Epithelial cell of prostate (primary cell): ENCODE measurements around the gene RAB31.

Experiments
- DNase-seq: peaks from one replicate; pipeline ENCODE4 v3.0.0-alpha.2; 2011; ENCODE audit warnings: low read depth, low spot score
- H3K27ac ChIP-seq: fragments of 450-650 bp; 2 replicates; pipeline ENCODE4 v1.5.1; 2017; ENCODE audit warnings: mild to moderate bottlenecking

RAB31 gene

DNA sequence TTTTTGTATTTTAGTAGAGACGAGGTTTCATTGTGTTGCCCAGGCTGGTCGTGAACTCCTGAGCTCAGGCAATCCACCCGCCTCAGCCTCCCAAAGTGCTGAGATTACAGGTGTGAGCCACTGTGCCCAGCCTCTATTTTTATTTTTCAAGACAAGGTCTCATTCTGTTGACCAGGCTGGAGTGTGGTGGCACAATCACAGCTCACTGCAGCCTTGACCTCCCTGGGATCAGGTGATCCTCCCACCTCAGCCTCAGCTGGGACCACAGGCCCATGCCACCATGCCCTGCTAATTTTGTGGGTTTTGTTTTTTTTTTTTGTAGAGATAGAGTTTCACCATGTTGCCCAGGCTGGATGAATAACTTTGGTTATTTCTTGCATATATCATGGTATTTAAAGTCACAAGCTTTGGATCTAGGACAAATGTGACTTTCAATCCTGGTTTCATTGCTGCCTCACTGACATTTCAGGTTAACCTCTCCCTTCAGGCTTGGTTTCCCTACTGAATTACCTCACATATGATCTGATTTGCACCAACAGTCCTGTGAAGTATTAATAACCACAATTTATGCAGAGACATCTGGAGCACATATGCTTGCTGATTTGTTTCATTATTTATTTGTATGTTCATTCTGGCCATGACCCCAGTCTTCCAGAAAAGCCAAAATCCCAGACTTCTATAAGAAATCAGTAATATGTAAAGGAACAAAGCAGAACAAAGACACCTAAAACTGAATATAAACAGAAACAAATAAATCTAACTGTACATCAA is 17.5 kb upstream of the RAB31 start:
- no peak for DNase-seq
- no peak overlapping the region for H3K27ac ChIP-seq

DNA sequence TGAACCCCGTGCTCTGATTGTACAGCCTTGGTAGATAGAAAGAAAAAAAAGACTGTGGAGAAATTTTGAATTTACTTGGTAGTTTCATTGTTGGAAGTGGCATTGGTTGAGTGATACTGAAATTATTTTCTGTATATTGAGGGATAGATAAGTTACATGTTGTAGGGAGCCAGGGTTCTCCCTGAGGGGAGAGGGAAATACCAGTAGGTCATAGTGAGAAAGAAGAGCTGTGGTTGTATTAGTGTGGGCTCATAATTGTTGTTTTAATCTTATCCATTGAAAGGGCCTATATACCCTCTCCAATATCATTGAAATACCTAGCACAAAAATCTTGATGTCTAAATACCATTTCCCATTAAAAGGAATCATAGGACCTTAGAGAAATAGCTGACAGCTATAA is 16.9 kb upstream of the RAB31 start:
- DNase-seq = no peak
- no peak overlapping the region for H3K27ac ChIP-seq

- H3K27ac ChIP-seq = no peak overlapping the region
- no peak for DNase-seq
These were observed 13.9 kb upstream of the RAB31 start for GRCh38 chr18:9694174-9694573.

GRCh38 chr18:9694952-9695495 is 13.1 kb upstream of the RAB31 start:
- no peak for DNase-seq
- no peak overlapping the region for H3K27ac ChIP-seq

- H3K27ac ChIP-seq = no peak overlapping the region
- no peak for DNase-seq
These were observed 12.5 kb upstream of the RAB31 start for GRCh38 chr18:9695605-9696004.

- no peak overlapping the region for H3K27ac ChIP-seq
- DNase-seq = no peak
These were observed 12.0 kb upstream of the RAB31 start for GRCh38 chr18:9696112-9696511.

DNA sequence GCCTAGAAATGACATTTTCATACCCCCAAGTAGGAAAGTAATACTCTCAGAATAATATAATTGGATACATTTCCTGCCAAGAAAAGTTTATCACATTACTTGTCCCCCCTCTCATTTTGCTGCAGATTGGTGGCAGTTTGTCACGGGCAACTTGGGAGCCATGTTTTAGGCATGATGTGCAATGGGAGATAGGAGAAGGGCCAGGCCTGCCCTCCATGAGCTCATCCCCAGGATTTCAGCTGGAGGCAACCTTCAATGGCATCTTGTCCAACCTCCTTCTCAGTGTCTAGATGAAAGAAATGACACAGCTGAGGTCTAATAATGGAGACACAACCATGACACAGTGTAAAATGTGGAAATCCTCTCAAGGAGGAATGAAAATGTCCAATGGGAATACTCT is 11.4 kb upstream of the RAB31 start:
- no peak for DNase-seq
- H3K27ac ChIP-seq = no peak overlapping the region

DNA sequence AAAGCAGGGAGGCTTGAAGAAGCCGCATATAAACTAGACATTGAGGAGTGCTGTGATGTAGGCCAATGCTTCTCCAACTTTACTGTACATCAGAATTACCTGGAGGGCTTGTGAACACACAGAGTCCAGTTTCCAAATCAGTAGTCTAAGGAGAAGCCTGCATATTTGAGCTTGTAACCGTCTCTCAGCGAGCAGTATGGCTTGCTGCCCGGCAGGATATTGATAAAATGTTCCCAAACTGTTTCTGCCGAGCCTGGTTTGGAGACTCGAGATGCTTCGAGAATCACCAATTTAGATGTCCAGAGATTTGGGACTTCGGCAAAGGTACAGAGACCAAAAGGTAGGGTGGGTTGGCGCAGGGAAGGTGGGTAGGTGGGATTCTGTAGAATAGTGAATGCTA is 11.0 kb upstream of the RAB31 start:
- no peak for DNase-seq
- no peak overlapping the region for H3K27ac ChIP-seq

DNA sequence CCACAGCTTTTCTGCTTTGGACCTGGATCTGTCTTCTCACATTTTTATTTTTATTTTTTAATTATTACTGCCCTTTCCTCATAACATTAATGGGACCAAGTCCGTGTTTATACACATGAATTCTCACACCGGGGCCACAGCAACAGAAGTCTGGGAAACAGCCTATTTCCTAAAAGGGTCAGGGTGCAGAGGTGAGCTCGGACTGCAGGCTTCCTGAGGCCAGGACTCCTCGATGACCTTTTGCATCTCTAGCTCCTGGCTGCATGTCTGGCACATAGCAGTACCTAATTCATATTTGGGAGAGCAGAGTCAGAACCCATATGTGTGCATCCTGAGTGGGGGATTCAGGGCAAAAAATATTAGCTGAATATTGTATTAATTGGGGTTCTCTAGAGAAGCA is 9.6 kb upstream of the RAB31 start:
- H3K27ac ChIP-seq = no peak overlapping the region
- no peak for DNase-seq

DNA sequence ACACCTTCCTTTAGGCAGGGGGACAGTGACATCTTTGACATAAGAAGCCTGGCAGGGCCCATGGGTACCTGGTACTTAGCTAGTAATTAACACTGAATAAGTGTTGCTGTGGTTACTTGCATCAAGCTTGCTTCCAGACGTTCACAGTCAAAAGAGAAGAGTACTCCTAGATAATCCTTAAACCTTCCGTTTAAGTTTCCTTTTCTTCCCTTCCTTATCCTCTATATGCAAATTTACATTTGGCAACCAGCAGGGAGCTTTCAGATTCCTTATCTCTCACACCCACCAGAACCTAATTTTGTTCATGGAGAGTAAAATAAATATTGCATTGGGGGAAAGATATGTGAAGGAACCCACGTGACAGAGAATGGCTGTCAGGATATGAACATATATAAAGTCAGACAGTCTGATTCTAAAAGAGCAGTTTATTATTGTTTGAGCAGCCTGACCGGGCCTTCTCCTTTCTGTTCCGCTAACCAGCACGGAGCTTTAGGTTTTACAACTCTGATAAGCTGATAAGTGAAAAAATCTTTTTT is 7.8 kb upstream of the RAB31 start:
- H3K27ac ChIP-seq = no peak overlapping the region
- DNase-seq = no peak

DNA sequence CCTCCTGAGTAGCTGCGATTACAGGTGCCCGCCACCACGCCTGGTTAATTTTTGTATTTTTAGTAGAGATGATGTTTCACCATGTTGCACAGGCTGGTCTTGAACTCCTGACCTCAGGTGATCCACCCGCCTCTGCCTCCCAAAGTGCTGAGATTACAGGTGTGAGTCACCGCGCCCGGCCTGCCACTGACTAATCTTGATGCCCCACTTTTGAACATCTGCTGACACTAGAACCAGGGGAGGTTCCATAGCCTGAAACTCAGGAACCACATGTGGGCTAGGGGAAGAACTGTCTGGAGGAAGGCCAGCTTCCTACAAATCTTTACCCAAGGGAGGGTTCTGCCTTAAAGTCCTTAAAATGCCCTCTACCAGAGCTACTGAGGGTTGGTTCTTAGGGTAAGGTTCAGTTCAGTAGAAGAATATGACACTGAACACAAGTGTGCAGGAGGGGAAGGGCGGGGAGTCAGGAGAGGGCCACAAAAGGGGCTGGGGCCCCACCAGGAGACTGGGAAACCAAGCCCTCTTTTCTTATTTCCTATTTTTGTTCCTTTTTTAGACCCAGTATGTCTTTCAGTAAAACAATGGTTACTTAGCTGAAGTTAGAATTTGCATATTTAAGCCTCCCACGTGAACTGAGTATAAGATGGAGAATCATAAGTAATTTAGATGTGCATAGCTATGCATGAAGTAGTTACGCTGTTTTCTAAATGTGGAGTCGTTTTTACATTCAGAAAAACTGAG is 6.3 kb upstream of the RAB31 start:
- H3K27ac ChIP-seq = no peak overlapping the region
- DNase-seq = no peak

GRCh38 chr18:9704233-9705118 is 3.6 kb upstream of the RAB31 start:
- no peak overlapping the region for H3K27ac ChIP-seq
- DNase-seq = no peak

DNA sequence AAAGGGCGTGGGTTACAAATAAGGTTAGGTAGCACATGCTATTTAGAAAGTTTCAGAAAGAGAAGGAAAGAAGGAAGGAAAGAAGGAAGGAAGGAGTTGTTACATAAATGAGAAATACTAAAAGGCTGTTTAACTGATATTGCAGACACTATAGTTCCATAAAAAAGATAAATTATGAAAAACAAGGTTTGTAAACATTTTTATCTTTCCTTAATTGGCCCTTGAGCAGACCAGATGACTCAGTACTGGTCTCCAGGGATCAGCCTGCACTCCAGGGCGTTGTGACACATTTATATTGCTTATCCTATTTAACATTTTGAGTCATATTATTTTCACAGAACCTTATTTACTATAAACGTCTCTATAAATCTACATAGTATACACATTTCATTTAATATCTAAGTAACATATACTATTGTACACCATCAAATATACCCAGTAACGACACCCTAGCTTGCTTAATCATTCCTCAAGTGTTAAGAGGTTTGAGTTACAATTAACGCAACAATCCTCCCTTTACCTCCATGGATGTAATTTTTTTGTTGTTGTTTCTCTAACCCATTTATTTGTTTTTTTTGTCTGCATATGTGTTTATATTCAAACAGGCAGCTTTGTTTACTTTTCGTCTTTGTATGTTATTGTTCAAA is 2.8 kb upstream of the RAB31 start:
- peak overlapping the region; percentile 36 for H3K27ac ChIP-seq
- no peak for DNase-seq

GRCh38 chr18:9706081-9706935 is 1.8 kb upstream of the RAB31 start:
- no peak for DNase-seq
- H3K27ac ChIP-seq = peak overlapping the region; percentile 36

DNA sequence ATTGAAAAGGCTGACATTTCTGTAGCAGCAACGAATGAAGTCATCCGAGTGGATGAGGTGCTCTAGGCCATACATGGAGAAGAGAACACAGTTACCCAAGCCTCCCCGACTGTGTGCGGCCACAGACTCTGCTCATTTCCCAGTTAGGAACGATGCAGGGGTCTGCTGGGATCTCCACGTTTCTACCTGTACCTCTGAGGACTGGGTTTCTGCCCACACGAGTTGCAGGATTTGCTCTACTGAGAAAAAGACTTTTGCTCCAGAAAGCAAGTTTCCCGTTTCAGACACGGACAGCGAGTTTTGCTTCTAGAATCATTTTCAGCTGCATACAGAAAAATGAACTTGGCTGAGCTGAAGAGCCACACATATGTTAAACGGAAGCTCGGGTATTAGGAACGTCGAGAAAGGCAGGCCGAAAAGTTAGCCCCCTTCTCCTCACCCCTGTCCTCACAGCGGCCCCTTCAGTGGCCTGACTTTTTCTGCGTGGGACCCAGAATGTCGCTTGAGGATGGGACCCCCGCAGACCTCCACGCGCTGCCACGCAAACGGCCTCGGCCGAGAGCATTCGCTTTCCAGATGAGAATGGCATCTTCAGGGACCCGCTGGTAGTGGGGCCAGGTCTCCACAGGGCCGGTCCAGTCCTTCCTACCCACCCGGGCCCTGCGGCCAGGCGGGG is 582 bp upstream of the RAB31 start:
- H3K27ac ChIP-seq = peak overlapping the region; percentile 48
- no peak for DNase-seq

- DNase-seq = no peak
- peak overlapping the region; percentile 48 for H3K27ac ChIP-seq
These were observed 568 bp downstream of the RAB31 start for GRCh38 chr18:9708434-9709303.

DNA sequence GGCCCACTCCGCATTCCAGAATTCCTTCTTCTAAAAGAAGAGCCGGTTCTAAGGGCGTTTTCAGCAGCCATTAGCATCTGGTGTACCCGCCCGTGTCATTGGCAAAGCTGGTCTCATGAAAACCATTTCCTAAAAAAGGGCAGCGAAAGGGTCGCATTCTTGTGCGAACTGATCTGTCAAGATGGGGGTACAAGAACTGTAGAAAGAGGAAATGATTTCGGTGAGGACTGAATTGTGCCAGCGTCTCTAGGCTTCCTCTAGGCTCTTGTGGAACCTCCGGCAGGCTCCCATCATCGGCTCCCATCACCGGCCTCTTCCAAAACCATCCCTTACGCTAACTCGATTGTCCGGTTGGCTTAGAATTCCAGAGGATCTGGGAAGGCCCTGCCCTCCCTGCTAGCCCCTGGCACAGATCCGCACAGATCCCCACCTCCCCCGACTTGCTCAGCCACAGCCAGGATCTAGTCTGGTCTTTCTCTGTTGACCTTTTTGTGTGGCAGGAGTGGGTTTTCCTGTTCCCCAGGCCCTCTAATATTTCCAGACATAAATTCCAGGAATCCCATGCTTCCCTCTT is 1.3 kb downstream of the RAB31 start:
- no peak overlapping the region for H3K27ac ChIP-seq
- no peak for DNase-seq
